ENCODE measurements around the gene UNC119B.

DNA sequence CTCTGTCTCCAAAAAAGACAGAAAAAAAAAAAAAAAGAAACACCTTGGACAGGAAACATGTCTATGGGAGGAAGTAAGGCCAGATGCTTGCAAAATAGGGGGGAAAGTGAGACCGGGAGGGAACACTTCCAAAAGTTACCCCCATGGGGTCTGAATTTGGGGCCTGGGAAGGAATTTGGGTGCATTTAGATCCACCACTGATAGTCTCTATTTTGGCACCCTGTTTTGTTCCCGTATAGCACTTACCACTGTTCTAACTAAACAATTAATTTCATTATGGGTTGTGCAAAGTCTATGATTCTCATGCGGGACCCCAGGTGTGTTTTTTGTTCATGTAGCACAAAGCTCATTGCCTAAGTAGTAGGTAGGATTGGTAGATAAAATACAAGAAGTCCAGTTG lies 24.7 kb upstream of the UNC119B start:
- TF ChIP-seq POLR2A (IDR thresholded peaks at IDR 0.05), result no peak
- TF ChIP-seq, protein P1, sequence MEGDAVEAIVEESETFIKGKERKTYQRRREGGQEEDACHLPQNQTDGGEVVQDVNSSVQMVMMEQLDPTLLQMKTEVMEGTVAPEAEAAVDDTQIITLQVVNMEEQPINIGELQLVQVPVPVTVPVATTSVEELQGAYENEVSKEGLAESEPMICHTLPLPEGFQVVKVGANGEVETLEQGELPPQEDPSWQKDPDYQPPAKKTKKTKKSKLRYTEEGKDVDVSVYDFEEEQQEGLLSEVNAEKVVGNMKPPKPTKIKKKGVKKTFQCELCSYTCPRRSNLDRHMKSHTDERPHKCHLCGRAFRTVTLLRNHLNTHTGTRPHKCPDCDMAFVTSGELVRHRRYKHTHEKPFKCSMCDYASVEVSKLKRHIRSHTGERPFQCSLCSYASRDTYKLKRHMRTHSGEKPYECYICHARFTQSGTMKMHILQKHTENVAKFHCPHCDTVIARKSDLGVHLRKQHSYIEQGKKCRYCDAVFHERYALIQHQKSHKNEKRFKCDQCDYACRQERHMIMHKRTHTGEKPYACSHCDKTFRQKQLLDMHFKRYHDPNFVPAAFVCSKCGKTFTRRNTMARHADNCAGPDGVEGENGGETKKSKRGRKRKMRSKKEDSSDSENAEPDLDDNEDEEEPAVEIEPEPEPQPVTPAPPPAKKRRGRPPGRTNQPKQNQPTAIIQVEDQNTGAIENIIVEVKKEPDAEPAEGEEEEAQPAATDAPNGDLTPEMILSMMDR (IDR thresholded peaks at IDR 0.05), result no peak

Data from Peyer's patch (tissue), 4 donors.